GM12801 (cell line): ENCODE data around the gene TAOK1.

Experiments
- CTCF ChIP-seq: IDR thresholded peaks from one replicate; pipeline ENCODE4 v1.5.1; 2011; ENCODE audit warnings: control low read depth; ENCODE audit not compliant: insufficient read length; ENCODE audit errors: extremely low read depth

TAOK1 gene

GRCh38 chr17:29394761-29395160 lies 4.6 kb downstream of the TAOK1 start:
- no peak for TF ChIP-seq CTCF

GRCh38 chr17:29396066-29396465 lies 5.9 kb downstream of the TAOK1 start:
- no peak for TF ChIP-seq CTCF

GRCh38 chr17:29399634-29400033 lies 9.5 kb downstream of the TAOK1 start:
- no peak for TF ChIP-seq CTCF

- no peak for TF ChIP-seq CTCF
These were observed 10.7 kb downstream of the TAOK1 start for GRCh38 chr17:29400818-29401217.

- TF ChIP-seq CTCF = no peak
These were observed 11.1 kb downstream of the TAOK1 start for GRCh38 chr17:29401258-29401657.

- no peak for TF ChIP-seq CTCF
These were observed 17.7 kb downstream of the TAOK1 start for GRCh38 chr17:29407856-29408255.

GRCh38 chr17:29409963-29410362 lies 19.8 kb downstream of the TAOK1 start:
- no peak for TF ChIP-seq CTCF
